GM04503 (cell line): ENCODE data around the gene DHFR2.
"Not testable (repeated sequence)": the region's sequence is repeated elsewhere in the genome, so short reads cannot be mapped to it uniquely, and the experiment has no call there.

Experiments
- DNase-seq: peaks from one replicate; pipeline ENCODE4 v3.0.0-alpha.2; 2012; ENCODE audit warnings: low read depth

Gene DHFR2

GRCh38 chr3:94062513-94063404 lies at the start of gene DHFR2, which contains the start of gene NSUN3:
DHFR2 (minus strand) TSS chr3:94062916; CDS start chr3:94061511, 1,405 bp downstream.
NSUN3 (plus strand) TSS chr3:94063061; CDS start chr3:94063127, 66 bp downstream.
- peak; percentile 92 for DNase-seq

GRCh38 chr3:94110854-94111253 lies 48.1 kb upstream of the DHFR2 start:
- no peak for DNase-seq

- not testable (repeated sequence) for DNase-seq
These were observed 47.5 kb upstream of the DHFR2 start for GRCh38 chr3:94110232-94110631.

GRCh38 chr3:94106268-94106667 lies 43.6 kb upstream of the DHFR2 start:
- DNase-seq = no peak

GRCh38 chr3:94101860-94102259 lies 39.1 kb upstream of the DHFR2 start:
- no peak for DNase-seq

GRCh38 chr3:94099311-94099710 lies 36.6 kb upstream of the DHFR2 start:
- no peak for DNase-seq

GRCh38 chr3:94098452-94098851 lies 35.7 kb upstream of the DHFR2 start:
- DNase-seq = no peak

GRCh38 chr3:94095111-94095510 lies 32.4 kb upstream of the DHFR2 start:
- DNase-seq = no peak

- no peak for DNase-seq
These were observed 30.4 kb upstream of the DHFR2 start for GRCh38 chr3:94093151-94093550.

- no peak for DNase-seq
These were observed 29.4 kb upstream of the DHFR2 start for GRCh38 chr3:94092086-94092485.

- no peak for DNase-seq
These were observed 26.4 kb upstream of the DHFR2 start for GRCh38 chr3:94089126-94089525.

- no peak for DNase-seq
These were observed 20.5 kb upstream of the DHFR2 start for GRCh38 chr3:94083261-94083660.

- DNase-seq = no peak
These were observed 19.7 kb upstream of the DHFR2 start for GRCh38 chr3:94082391-94082937.

- no peak for DNase-seq
These were observed 19.2 kb upstream of the DHFR2 start for GRCh38 chr3:94081884-94082283.

GRCh38 chr3:94080552-94080951 lies 17.8 kb upstream of the DHFR2 start:
- DNase-seq = not testable (repeated sequence)

GRCh38 chr3:94076055-94076454 lies 13.3 kb upstream of the DHFR2 start:
- DNase-seq = no peak

- DNase-seq = no peak
These were observed 9.1 kb upstream of the DHFR2 start for GRCh38 chr3:94071713-94072284.

GRCh38 chr3:94070341-94070911 lies 7.7 kb upstream of the DHFR2 start:
- no peak for DNase-seq

GRCh38 chr3:94069194-94069813 lies 6.6 kb upstream of the DHFR2 start:
- DNase-seq = no peak

GRCh38 chr3:94066506-94067500 lies 4.1 kb upstream of the DHFR2 start:
- no peak for DNase-seq
